HG02973 (cell line): ENCODE measurements around the gene FBXL17.

ENCODE experiments used
- ATAC-seq: cut with Tn5 transposase; IDR thresholded peaks from one replicate; pipeline ENCODE4 v1.9.1; 2021; ENCODE audit warnings: moderate library complexity; ENCODE audit not compliant: unreplicated experiment

FBXL17 gene

GRCh38 chr5:107874795-107875194 is 507.1 kb downstream of the FBXL17 start:
- no peak for ATAC-seq

- no peak for ATAC-seq
Observed at GRCh38 chr5:107873877-107874276, 508.0 kb downstream of the FBXL17 start.

- ATAC-seq: no peak
Observed at GRCh38 chr5:107871023-107871422, 510.9 kb downstream of the FBXL17 start.

GRCh38 chr5:107869438-107870115 is 512.3 kb downstream of the FBXL17 start:
- no peak for ATAC-seq

- no peak for ATAC-seq
Observed at GRCh38 chr5:107868650-107869409, 513.1 kb downstream of the FBXL17 start.

- ATAC-seq: no peak
Observed at GRCh38 chr5:107867266-107867665, 514.6 kb downstream of the FBXL17 start.

- no peak for ATAC-seq
Observed at GRCh38 chr5:107864793-107865192, 517.1 kb downstream of the FBXL17 start.

- ATAC-seq: no peak
Observed at GRCh38 chr5:107863125-107863524, 518.8 kb downstream of the FBXL17 start.

- no peak for ATAC-seq
Observed at GRCh38 chr5:107861565-107861964, 520.3 kb downstream of the FBXL17 start.

- ATAC-seq: no peak
Observed at GRCh38 chr5:107860044-107860443, 521.9 kb downstream of the FBXL17 start.

- ATAC-seq: no peak
Observed at GRCh38 chr5:107858788-107859187, 523.1 kb downstream of the FBXL17 start.

GRCh38 chr5:107858324-107858723 is 523.6 kb downstream of the FBXL17 start:
- ATAC-seq: no peak

- ATAC-seq: no peak
Observed at GRCh38 chr5:107857785-107858184, 524.1 kb downstream of the FBXL17 start.

- no peak for ATAC-seq
Observed at GRCh38 chr5:107855171-107855570, 526.7 kb downstream of the FBXL17 start.

- no peak for ATAC-seq
Observed at GRCh38 chr5:107853696-107854095, 528.2 kb downstream of the FBXL17 start.

- no peak for ATAC-seq
Observed at GRCh38 chr5:107853031-107853430, 528.9 kb downstream of the FBXL17 start.

- ATAC-seq: no peak
Observed at GRCh38 chr5:107849118-107849517, 532.8 kb downstream of the FBXL17 start.

GRCh38 chr5:107840592-107840991 is 541.3 kb downstream of the FBXL17 start:
- no peak for ATAC-seq

- no peak for ATAC-seq
Observed at GRCh38 chr5:107840161-107840560, 541.7 kb downstream of the FBXL17 start.

- ATAC-seq: no peak
Observed at GRCh38 chr5:107835096-107835495, 546.8 kb downstream of the FBXL17 start.

GRCh38 chr5:107832746-107833145 is 549.2 kb downstream of the FBXL17 start:
- ATAC-seq: no peak

- ATAC-seq: no peak
Observed at GRCh38 chr5:107831612-107832395, 550.1 kb downstream of the FBXL17 start.
